Bronchial epithelial cell (primary cell): ENCODE data around the gene ATG5. TPM values are rescaled to one million over a fixed set of nuclear protein-coding genes. Genes with fewer than 3 reads are reported as not detected.

Source experiments
- DNase-seq: peaks from one replicate; pipeline ENCODE4 v3.0.0-alpha.2; 2010; ENCODE audit warnings: low read depth
- FAIRE-seq: peaks from 2 replicates; lab custom pipeline; 2011; peaks lifted over from hg19 to GRCh38; lab: Jason Lieb, UNC
- H3K27me3 ChIP-seq: 2 replicates; pipeline ENCODE4 v1.5.1; 2011; ENCODE audit warnings: low read length; ENCODE audit not compliant: control insufficient read depth, insufficient read depth
- H3K36me3 ChIP-seq: 2 replicates; pipeline ENCODE4 v1.5.1; 2011; ENCODE audit warnings: low read length; ENCODE audit not compliant: control insufficient read depth, insufficient read depth
- H3K4me3 ChIP-seq: 2 replicates; pipeline ENCODE4 v1.5.1; 2011; ENCODE audit warnings: mild to moderate bottlenecking, low read depth, low read length, control low read depth
- CTCF ChIP-seq: IDR thresholded peaks from 2 replicates; pipeline ENCODE4 v1.5.1; 2011; ENCODE audit warnings: mild to moderate bottlenecking, moderate library complexity, low read length, control low read depth, inconsistent platforms; ENCODE audit not compliant: insufficient read depth, severe bottlenecking
- total RNA-seq: library from RNA; depleted of rRNA; stranded (reverse); fragments of >200 nt; gene quantifications from 2 replicates; pipeline ENCODE4 v1.2.1, GENCODE V29; 2014

ATG5 gene
- total RNA-seq, 1 donor from 2014 or later: 56.6 TPM

- Histone ChIP-seq H3K4me3 (no peak overlapping the region), H3K27me3 (no peaks in the 10 kb centered on the region), H3K36me3 (peaks cover 1% of the 10 kb centered on the region)
- no peak for DNase-seq
- no peak for TF ChIP-seq CTCF
- no peak for FAIRE-seq
These were observed 77.8 kb downstream of the ATG5 start for GRCh38 chr6:106247733-106248132.

- no peaks in the 10 kb centered on the region for H3K27me3 ChIP-seq
- DNase-seq (no peak), FAIRE-seq (no peak)
- H3K4me3 ChIP-seq: no peak overlapping the region
- peaks cover 1% of the 10 kb centered on the region for H3K36me3 ChIP-seq
- no peak for TF ChIP-seq CTCF
These were observed 78.3 kb downstream of the ATG5 start for GRCh38 chr6:106247293-106247692.

- H3K4me3 ChIP-seq: no peak overlapping the region
- no peak for DNase-seq
- no peaks in the 10 kb centered on the region for H3K36me3 ChIP-seq
- TF ChIP-seq CTCF: no peak
- no peaks in the 10 kb centered on the region for H3K27me3 ChIP-seq
- FAIRE-seq: no peak
These were observed 80.6 kb downstream of the ATG5 start for GRCh38 chr6:106244931-106245330.

- no peak for TF ChIP-seq CTCF
- H3K36me3 ChIP-seq: no peaks in the 10 kb centered on the region
- no peak overlapping the region for H3K4me3 ChIP-seq
- DNase-seq: no peak
- no peak for FAIRE-seq
- no peaks in the 10 kb centered on the region for H3K27me3 ChIP-seq
These were observed 81.0 kb downstream of the ATG5 start for GRCh38 chr6:106244521-106244920.

GRCh38 chr6:106243261-106243660 is 82.3 kb downstream of the ATG5 start:
- DNase-seq (no peak), FAIRE-seq (no peak)
- H3K36me3 ChIP-seq: no peaks in the 10 kb centered on the region
- no peaks in the 10 kb centered on the region for H3K27me3 ChIP-seq
- TF ChIP-seq CTCF: no peak
- no peak overlapping the region for H3K4me3 ChIP-seq

- Histone ChIP-seq H3K27me3 (no peaks in the 10 kb centered on the region), H3K36me3 (no peaks in the 10 kb centered on the region), H3K4me3 (no peak overlapping the region)
- DNase-seq (no peak), FAIRE-seq (no peak)
- TF ChIP-seq CTCF: no peak
These were observed 84.1 kb downstream of the ATG5 start for GRCh38 chr6:106241498-106241897.
